ENCODE results near the gene HOXA13.

DNA sequence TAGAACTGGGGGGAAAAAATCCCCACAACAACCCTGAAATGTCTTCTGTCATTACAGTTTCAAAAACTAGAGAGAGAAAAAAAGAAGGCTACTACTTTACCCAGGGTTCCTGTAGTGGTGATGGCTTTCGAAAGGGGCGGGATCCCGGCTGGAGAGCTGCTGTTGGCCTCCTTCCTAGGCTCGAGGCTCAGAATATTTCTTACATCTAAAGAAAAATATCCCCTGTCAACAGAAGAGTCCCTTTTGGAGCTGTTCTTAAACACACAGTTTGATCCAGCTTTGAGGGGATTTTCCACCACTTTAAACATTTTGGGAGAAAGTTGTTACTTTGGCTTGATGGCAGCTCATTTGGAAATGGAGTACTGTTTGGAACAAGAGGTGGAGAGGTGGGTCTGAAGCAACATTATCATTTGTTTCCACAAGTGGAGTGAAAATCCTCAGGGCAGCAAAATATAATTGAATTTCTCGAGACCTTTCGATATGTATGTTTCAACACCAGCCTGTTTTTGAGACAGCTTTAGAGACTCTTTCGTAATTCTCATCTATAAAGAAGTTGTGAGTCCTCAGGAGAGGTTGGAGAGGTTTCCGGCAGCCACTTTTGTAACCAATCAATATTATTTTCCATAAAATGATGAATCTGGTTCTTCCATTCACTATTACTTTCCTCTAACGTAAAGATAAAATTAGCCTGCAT is 5.1 kb downstream of the HOXA13 start:
- no peak for TF ChIP-seq EZH2 (IDR thresholded peaks at IDR 0.05; ENCODE audit: low read depth, unreplicated experiment)
- TF ChIP-seq, protein P1, sequence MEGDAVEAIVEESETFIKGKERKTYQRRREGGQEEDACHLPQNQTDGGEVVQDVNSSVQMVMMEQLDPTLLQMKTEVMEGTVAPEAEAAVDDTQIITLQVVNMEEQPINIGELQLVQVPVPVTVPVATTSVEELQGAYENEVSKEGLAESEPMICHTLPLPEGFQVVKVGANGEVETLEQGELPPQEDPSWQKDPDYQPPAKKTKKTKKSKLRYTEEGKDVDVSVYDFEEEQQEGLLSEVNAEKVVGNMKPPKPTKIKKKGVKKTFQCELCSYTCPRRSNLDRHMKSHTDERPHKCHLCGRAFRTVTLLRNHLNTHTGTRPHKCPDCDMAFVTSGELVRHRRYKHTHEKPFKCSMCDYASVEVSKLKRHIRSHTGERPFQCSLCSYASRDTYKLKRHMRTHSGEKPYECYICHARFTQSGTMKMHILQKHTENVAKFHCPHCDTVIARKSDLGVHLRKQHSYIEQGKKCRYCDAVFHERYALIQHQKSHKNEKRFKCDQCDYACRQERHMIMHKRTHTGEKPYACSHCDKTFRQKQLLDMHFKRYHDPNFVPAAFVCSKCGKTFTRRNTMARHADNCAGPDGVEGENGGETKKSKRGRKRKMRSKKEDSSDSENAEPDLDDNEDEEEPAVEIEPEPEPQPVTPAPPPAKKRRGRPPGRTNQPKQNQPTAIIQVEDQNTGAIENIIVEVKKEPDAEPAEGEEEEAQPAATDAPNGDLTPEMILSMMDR (conservative IDR thresholded peaks at IDR 0.05; ENCODE audit: low read depth in 2 of 2), result no peak
- no peak for TF ChIP-seq ZNF114 (CRISPR knock-in tag; IDR thresholded peaks at IDR 0.05)

Data from GM23338 (cell line).